HG02884 (cell line): ENCODE results near the gene KRTAP12-2.
"Not testable (repeated sequence)": the region's sequence is repeated elsewhere in the genome, so short reads cannot be mapped to it uniquely, and the experiment has no call there.

ENCODE experiments used
- ATAC-seq: cut with Tn5 transposase; IDR thresholded peaks from one replicate; pipeline ENCODE4 v1.9.1; 2021; ENCODE audit warnings: mild to moderate bottlenecking, moderate library complexity; ENCODE audit not compliant: unreplicated experiment

Gene KRTAP12-2

GRCh38 chr21:44686000-44686781 is 19.5 kb upstream of the KRTAP12-2 start:
- ATAC-seq, result no peak

GRCh38 chr21:44685050-44685449 is 18.3 kb upstream of the KRTAP12-2 start:
- not testable (repeated sequence) for ATAC-seq

- no peak for ATAC-seq
These were observed 17.8 kb upstream of the KRTAP12-2 start for GRCh38 chr21:44684483-44684882.

- ATAC-seq, result no peak
These were observed 17.4 kb upstream of the KRTAP12-2 start for GRCh38 chr21:44684077-44684476.

- no peak for ATAC-seq
These were observed 15.9 kb upstream of the KRTAP12-2 start for GRCh38 chr21:44682580-44683151.

GRCh38 chr21:44681861-44682579 is 15.3 kb upstream of the KRTAP12-2 start, which contains the start of gene KRTAP12-1:
TSS of gene KRTAP12-1 (minus strand) at chr21:44682163. CDS start at chr21:44682123, 40 bp downstream.
- ATAC-seq, result no peak

GRCh38 chr21:44681152-44681551 is 14.4 kb upstream of the KRTAP12-2 start:
- ATAC-seq, result no peak

GRCh38 chr21:44677881-44678280 is 11.2 kb upstream of the KRTAP12-2 start:
- ATAC-seq, result no peak

- no peak for ATAC-seq
These were observed 5.2 kb upstream of the KRTAP12-2 start for GRCh38 chr21:44671911-44672310.

- ATAC-seq, result no peak
These were observed 4.1 kb upstream of the KRTAP12-2 start for GRCh38 chr21:44670642-44671432.

- no peak for ATAC-seq
These were observed 885 bp upstream of the KRTAP12-2 start for GRCh38 chr21:44667612-44668011.

GRCh38 chr21:44664691-44665090 is 2.0 kb downstream of the KRTAP12-2 start:
- no peak for ATAC-seq

GRCh38 chr21:44661567-44661966 is 5.2 kb downstream of the KRTAP12-2 start:
- not testable (repeated sequence) for ATAC-seq

- no peak for ATAC-seq
These were observed 7.7 kb downstream of the KRTAP12-2 start for GRCh38 chr21:44658913-44659595.

GRCh38 chr21:44658541-44658910 is 8.2 kb downstream of the KRTAP12-2 start:
- no peak for ATAC-seq

GRCh38 chr21:44657635-44658540 is 8.8 kb downstream of the KRTAP12-2 start, which contains the start of gene KRTAP12-3:
TSS of gene KRTAP12-3 (plus strand) at chr21:44657932. CDS start at chr21:44657980, 48 bp downstream.
- no peak for ATAC-seq

- ATAC-seq, result no peak
These were observed 9.9 kb downstream of the KRTAP12-2 start for GRCh38 chr21:44656868-44657267.

- no peak for ATAC-seq
These were observed 12.1 kb downstream of the KRTAP12-2 start, which contains the start of gene KRTAP12-4 for GRCh38 chr21:44654576-44655175. TSS of gene KRTAP12-4 (minus strand) at chr21:44654659. CDS start at chr21:44654614, 45 bp downstream.
